Activated CD8-positive, alpha-beta T cell treated with anti-CD3 and anti-CD28 coated beads for 36 hours (primary cell): ENCODE results near the gene COL6A2. TPM values are rescaled to one million over a fixed set of nuclear protein-coding genes. Genes with fewer than 3 reads are reported as not detected.
A peak's percentile ranks its signal among the peaks of the same experiment; 100 is the strongest.

Source experiments
- ATAC-seq: fragments of 200-7000 bp; cut with Tn5 transposase; one replicate; pipeline ENCODE4 v1.10.0; 2021; ENCODE audit warnings: mild to moderate bottlenecking, moderate library complexity
- CTCF ChIA-PET: fragments of 350-600 bp; sonication (Branson Sonifier 250); formaldehyde crosslinking; loops from one replicate; lab custom pipeline; 2021; ENCODE audit warnings: antibody characterized with exemption; lab: Charles Lee
- POLR2A ChIA-PET: fragments of 350-600 bp; sonication (Branson Sonifier 250); formaldehyde crosslinking; loops from one replicate; lab custom pipeline; 2021; ENCODE audit warnings: antibody characterized with exemption; lab: Charles Lee
- DNase-seq: peaks from one replicate; pipeline ENCODE4 v3.0.0-alpha.2; 2020
- H3K27ac Mint-ChIP-seq: one replicate; pipeline ENCODE4 v1.8.0; 2021; ENCODE audit warnings: mild to moderate bottlenecking, mixed read lengths
- H3K27me3 Mint-ChIP-seq: one replicate; pipeline ENCODE4 v1.8.0; 2021; ENCODE audit warnings: mixed read lengths
- H3K36me3 Mint-ChIP-seq: one replicate; pipeline ENCODE4 v1.8.0; 2021; ENCODE audit warnings: low read depth, mixed read lengths
- H3K4me1 Mint-ChIP-seq: one replicate; pipeline ENCODE4 v1.8.0; 2021; ENCODE audit warnings: low read depth, mixed read lengths
- H3K4me3 Mint-ChIP-seq: one replicate; pipeline ENCODE4 v1.8.0; 2021; ENCODE audit warnings: mild to moderate bottlenecking, moderate library complexity, mixed read lengths
- H3K9me3 Mint-ChIP-seq: one replicate; pipeline ENCODE4 v1.8.0; 2021; ENCODE audit warnings: mixed read lengths
- intact Hi-C: fragments of 100-400 bp; cut with micrococcal nuclease; formaldehyde crosslinking; loops from one replicate; pipeline ENCODE4 v1.10.0; 2022
- total RNA-seq, 2 experiments: library from RNA; stranded (reverse); gene quantifications; one replicate each; pipeline ENCODE4 v1.2.3, GENCODE V29; 2021
- TF ChIP-seq, protein P1 (sequence below): fragments of 200-600 bp; IDR thresholded peaks from one replicate; pipeline ENCODE4 v1.8.0; 2022; ENCODE audit warnings: antibody characterized with exemption, mild to moderate bottlenecking

COL6A2 gene
- total RNA-seq, 2 experiments from 2014 or later, result 25.0 to 25.3 TPM

- TF ChIP-seq, protein P1, sequence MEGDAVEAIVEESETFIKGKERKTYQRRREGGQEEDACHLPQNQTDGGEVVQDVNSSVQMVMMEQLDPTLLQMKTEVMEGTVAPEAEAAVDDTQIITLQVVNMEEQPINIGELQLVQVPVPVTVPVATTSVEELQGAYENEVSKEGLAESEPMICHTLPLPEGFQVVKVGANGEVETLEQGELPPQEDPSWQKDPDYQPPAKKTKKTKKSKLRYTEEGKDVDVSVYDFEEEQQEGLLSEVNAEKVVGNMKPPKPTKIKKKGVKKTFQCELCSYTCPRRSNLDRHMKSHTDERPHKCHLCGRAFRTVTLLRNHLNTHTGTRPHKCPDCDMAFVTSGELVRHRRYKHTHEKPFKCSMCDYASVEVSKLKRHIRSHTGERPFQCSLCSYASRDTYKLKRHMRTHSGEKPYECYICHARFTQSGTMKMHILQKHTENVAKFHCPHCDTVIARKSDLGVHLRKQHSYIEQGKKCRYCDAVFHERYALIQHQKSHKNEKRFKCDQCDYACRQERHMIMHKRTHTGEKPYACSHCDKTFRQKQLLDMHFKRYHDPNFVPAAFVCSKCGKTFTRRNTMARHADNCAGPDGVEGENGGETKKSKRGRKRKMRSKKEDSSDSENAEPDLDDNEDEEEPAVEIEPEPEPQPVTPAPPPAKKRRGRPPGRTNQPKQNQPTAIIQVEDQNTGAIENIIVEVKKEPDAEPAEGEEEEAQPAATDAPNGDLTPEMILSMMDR, result no peak
- Mint-ChIP-seq H3K27me3 (peaks cover 6% of the 10 kb centered on the region), H3K9me3 (peaks cover 5% of the 10 kb centered on the region), H3K4me1 (peaks cover 8% of the 10 kb centered on the region), H3K36me3 (no peaks in the 10 kb centered on the region), H3K4me3 (no peak overlapping the region), H3K27ac (no peak overlapping the region)
- ATAC-seq (no peak), DNase-seq (no peak)
- intact Hi-C loops, result no loop called here
- POLR2A ChIA-PET, result interaction anchor here (0.6 kb wide), 1 partner anchor 273 kb away, joined by 3 read pairs; no protein-coding TSS in a partner anchor
- CTCF ChIA-PET, result no interaction called here
Observed at GRCh38 chr21:46095083-46095719, 2.7 kb upstream of the COL6A2 start.

DNA sequence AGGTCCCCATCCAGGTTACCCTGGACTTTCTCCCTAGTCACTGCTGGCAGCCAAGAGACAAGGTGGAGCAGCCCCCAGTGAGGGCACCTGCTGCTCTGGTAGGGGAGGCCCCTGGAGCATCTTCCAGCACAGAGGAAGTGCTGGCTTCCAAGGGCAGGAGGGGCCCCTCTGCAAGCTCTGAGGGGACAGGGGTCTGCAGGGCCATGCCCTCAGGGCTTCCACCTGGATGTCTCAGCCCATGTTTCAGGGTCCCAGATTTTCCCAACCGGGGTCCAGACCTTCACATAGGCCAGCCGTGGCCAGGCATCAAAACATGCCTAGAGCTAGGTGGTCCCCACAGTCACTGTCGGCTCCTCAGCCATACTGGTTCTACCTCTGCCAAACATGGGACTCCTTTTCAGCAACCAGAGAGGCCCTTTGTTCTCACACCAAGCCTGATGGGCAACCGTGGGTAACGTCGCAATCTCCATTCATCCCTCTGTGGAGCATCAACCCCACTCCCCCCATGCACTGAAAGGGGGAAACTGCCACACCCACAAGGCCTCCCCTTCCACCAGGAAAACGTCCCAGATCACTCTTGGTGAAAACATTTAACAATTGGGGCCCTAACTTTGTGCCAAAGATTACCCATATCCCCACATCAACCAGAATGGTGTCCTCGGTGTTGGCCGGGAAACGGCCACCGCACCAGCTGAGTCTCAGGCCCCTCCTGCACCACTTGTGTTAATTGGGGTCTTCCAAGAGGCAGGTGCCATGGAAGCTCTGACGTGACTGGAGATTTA lies 1.9 kb upstream of the COL6A2 start:
- Mint-ChIP-seq H3K36me3 (no peaks in the 10 kb centered on the region), H3K4me1 (peaks cover 12% of the 10 kb centered on the region), H3K4me3 (no peak overlapping the region), H3K27ac (no peak overlapping the region), H3K9me3 (peaks cover 2% of the 10 kb centered on the region), H3K27me3 (peaks cover 9% of the 10 kb centered on the region)
- intact Hi-C loops, result no loop called here
- DNase-seq (no peak), ATAC-seq (no peak)
- CTCF ChIA-PET, result no interaction called here
- TF ChIP-seq, protein P1, result no peak
- POLR2A ChIA-PET, result no interaction called here

GRCh38 chr21:46096596-46097335 lies 1.1 kb upstream of the COL6A2 start:
- H3K27ac Mint-ChIP-seq, result no peak overlapping the region

DNA sequence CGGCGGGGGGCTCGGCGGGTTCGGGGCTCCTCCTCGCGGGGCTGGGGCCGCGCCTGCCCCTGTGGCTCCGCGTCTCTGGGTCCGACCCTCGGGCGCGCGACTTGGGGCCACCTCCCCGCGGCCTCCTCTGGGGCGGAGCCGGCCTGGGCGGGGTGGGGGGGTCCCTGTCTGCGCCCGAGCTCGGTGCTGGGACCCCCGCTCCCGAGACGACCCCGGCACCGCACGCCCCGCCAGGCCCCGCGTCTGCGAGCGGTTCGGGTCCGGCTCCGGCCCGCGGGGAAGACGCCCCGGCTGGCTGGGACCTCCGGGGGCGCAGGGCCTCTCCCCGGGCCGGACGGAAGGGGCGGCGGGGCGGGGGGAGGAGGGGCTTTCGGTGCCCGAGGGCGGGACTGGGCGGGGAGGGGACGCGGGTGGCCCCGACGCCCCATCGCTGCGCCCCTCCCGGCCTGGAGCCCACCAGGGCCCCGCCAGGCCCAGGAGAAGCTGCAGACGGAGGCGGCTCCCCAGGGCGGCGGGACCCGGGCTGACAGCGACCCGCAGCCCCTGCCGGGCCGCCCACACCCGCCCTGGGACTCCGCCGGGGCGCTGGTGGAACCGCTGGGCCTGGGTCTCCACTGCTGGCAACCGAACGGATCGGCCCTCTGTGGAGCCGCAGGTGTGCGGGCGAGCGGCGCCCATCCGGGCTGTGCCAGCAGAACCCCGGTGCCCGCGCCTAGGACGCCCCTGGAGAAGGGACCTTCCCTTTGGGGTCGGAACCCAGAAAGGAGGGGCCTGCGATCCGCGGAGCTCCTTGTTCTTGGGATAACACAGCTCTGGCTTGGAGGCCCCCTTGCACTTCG lies 610 bp downstream of the COL6A2 start:
- ChIA-PET CTCF (interaction anchor here (1.3 kb wide), 1 partner anchor 128 kb away, joined by 7 read pairs; no protein-coding TSS in a partner anchor), POLR2A (no interaction called here)
- DNase-seq, result peak; percentile 37
- Mint-ChIP-seq H3K27ac (no peak overlapping the region), H3K4me3 (peak overlapping the region; percentile 73), H3K9me3 (peaks cover 10% of the 10 kb centered on the region), H3K4me1 (peaks cover 16% of the 10 kb centered on the region), H3K27me3 (peaks cover 13% of the 10 kb centered on the region), H3K36me3 (peaks cover 7% of the 10 kb centered on the region)
- intact Hi-C loops, result no loop called here
- TF ChIP-seq, protein P1, result no peak
- peak; percentile 46 for ATAC-seq

More at GRCh38 chr21:46096596-46097335, 1.1 kb upstream of the COL6A2 start:
- POLR2A ChIA-PET, result no interaction called here
- Mint-ChIP-seq H3K4me3 (peak overlapping the region; percentile 34), H3K9me3 (no peaks in the 10 kb centered on the region), H3K27me3 (peaks cover 9% of the 10 kb centered on the region), H3K36me3 (peaks cover 2% of the 10 kb centered on the region), H3K4me1 (peaks cover 16% of the 10 kb centered on the region)
- intact Hi-C loops, result no loop called here
- ATAC-seq (no peak), DNase-seq (no peak)
- TF ChIP-seq, protein P1, result no peak
- CTCF ChIA-PET, result no interaction called here
